HG03196 (cell line): ENCODE measurements around the gene ARMC10.
A peak's percentile ranks its signal among the peaks of the same experiment; 100 is the strongest.
"Not testable (repeated sequence)": the region's sequence is repeated elsewhere in the genome, so short reads cannot be mapped to it uniquely, and the experiment has no call there.

ENCODE experiments used
- ATAC-seq: cut with Tn5 transposase; IDR thresholded peaks from one replicate; pipeline ENCODE4 v1.9.1; 2021; ENCODE audit not compliant: unreplicated experiment

Gene ARMC10

DNA sequence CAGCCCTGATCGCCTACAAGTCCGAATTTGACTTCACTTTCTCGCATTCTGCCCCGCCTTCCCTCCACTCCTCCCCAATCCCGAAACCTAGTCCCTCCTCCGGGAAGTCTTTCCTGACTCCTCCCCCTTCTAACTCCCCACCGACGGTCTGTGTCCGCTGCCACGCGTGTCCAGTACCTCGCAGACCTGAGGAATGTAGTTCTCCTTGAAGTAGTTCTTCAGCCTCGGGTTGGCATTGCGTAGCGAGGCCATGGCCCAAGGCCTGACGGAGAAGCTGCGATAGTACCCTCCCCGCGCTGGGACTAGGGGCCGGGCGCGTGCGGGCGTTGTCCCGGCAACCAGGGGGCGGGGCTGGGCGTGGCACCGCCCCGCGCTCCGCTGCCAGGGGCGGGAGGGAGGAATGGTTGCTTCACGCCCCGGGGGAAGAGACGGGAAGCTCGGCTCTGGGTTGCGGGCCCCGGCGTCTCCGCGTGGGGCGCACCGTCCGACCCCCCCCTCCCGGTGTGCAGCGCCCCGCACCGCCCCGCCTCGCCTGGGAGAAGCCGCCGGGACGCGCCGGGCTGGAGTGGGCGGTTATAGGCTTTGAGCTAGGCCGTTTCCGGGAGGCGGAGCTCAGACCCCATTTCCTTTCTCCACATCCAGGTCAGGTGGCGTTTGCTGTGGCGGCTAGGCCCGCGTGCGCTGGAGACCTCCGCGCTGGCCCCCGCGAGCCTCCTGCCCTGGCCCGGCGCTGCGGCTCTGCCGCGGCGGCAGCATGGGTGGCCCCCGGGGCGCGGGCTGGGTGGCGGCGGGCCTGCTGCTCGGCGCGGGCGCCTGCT lies at the start of gene ARMC10, which contains the start of gene FBXL13:
Gene ARMC10 (plus strand): TSS at position 622 of the 818 bp plus-strand sequence. CDS start 133 bp downstream, at position 755.
Gene FBXL13 (minus strand): TSS at position 278 of the 818 bp plus-strand sequence.
- peak; percentile 91 for ATAC-seq

GRCh38 chr7:103025341-103025740 lies 49.6 kb upstream of the ARMC10 start:
- ATAC-seq: no peak

DNA sequence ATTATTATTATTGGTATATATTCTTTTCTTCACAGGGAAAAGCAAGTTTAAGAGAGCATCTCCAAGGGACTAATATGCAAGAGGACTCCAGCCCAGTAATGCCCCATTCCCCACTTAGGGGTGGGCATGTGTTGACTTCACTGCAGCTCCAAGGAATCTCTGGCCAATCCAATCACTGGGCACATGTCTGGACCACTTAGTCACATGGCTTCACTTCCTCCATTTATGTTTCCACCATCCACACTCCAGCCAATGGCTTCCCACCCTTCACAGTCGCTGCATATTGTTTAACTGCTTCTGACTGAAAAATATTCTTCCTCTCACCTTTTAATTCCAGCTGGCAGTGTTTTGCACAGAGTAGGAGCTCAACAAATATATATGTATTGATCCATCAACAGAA lies 43.9 kb upstream of the ARMC10 start:
- ATAC-seq: no peak

DNA sequence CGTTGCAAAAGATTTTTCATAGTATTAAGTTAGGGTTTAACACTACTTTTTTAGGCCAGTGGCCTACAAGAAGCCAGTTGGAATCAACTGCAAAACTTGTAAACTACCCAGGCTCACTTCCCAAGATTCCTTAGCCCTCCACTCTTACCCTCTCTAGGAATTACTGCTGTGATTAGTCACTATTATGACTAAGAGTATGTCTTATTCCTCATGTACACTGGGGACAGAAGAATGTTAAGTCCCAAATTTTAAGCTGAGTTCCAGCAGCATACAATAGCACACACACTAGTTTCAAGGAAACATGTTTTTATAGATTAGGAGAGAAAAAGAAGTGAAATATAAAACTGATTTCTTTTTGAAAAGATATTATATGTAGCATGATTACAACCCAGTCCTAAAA lies 43.2 kb upstream of the ARMC10 start:
- ATAC-seq: no peak

GRCh38 chr7:103034318-103034717 lies 40.6 kb upstream of the ARMC10 start:
- not testable (repeated sequence) for ATAC-seq

DNA sequence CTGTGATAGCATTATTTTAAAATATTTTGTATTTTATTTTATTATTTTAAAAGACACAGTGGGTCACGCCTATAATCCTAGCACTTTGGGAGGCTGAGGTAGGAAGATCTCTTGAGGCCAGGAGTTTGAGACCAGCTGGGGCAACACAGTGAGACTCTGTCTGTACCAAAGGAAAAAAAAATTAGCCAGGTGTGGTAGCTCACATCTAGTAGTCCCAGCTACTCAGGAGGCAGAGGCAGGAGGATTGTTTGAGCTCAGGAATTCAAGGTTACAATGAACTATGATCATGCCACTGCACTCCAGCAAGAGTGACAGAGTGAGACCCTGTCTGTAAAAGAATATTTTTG lies 37.5 kb upstream of the ARMC10 start:
- ATAC-seq: no peak

GRCh38 chr7:103037823-103038739 lies 36.9 kb upstream of the ARMC10 start:
- not testable (repeated sequence) for ATAC-seq

- ATAC-seq: not testable (repeated sequence)
These were observed 33.1 kb upstream of the ARMC10 start for GRCh38 chr7:103041815-103042214.

DNA sequence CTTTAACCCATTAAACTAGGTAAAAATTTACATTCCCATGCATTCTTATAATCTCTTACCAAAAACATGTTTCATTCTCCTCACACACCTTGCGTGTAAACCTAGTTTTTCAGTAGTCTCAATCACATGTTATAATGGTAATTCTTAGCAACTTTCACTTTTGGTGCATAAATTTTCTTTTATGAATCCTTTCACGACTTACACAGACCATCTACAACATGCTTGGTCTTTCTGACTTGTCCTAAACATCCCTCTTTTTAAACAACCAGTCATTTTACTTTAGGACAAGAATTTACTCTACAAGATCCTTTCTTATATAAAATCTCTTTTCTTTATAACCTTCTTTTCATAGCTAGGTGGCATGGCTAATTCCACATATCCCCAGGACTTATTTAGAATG lies 26.1 kb upstream of the ARMC10 start:
- ATAC-seq: no peak

DNA sequence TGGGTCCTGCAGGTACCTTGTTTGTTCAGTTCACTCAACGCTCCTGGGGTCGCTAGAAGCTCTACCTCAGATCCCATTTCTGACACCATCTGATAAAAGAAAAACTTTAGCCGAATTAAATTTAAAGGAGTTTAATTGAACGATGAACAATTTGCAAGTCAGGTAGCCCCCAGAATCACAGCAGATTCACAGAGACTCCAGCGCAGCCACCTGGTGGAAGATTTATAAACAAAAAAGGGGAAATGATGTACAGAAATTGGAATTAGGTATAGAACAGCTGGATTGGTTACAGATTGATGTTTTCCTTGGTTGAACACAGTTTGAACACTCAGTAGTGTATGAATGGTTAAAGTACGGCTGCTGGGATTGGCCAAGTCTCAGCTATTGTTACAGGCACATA lies 23.4 kb upstream of the ARMC10 start:
- ATAC-seq: no peak

- ATAC-seq: not testable (repeated sequence)
These were observed 18.9 kb upstream of the ARMC10 start for GRCh38 chr7:103056006-103056405.

DNA sequence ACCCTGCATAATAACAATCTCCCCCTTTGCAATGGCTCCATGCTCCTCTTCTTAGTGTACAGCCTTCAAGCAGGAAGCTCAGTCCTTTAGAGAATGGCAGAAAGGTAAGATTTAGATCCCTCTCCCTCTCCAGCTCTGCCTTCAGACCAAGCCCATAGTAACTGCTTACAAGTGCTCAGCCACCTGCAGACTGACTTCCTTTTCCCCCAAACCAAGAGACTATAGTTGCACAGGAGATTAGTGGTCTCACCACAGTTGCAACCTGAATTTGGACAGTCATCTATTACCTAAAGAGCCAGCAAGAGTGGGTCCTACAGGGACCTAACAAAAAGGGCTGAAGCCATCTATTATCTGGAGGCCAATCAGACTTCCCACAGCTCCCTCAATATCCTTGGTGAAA lies 16.8 kb upstream of the ARMC10 start:
- ATAC-seq: no peak

GRCh38 chr7:103059471-103059870 lies 15.5 kb upstream of the ARMC10 start:
- no peak for ATAC-seq

GRCh38 chr7:103063895-103064294 lies 11.0 kb upstream of the ARMC10 start:
- no peak for ATAC-seq

DNA sequence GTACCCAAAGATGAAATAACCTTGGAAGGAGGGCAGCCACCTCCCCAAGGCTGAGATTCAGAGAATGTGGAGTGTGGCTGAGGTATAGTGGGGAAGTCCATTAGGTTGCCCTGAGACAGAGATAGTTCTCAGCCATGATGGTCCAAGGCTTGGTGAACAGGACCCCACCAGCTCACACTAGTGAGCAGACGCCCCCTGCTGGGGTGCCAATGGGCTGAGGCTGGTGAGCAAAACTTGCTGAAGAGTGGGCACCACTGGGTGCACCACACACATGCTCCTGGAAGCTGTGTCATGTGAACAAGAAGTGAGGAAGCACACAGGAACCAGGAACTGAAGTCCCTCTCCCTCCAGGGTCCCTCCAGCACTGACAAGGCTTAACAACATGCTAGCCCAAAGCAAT lies 9.3 kb upstream of the ARMC10 start:
- ATAC-seq: no peak

GRCh38 chr7:103068414-103069403 lies 6.2 kb upstream of the ARMC10 start:
- ATAC-seq: no peak

- ATAC-seq: no peak
These were observed 3.9 kb upstream of the ARMC10 start for GRCh38 chr7:103071000-103071399.

GRCh38 chr7:103073989-103074518 lies 886 bp upstream of the ARMC10 start:
- no peak for ATAC-seq

- peak; percentile 36 for ATAC-seq
These were observed 488 bp downstream of the ARMC10 start for GRCh38 chr7:103075337-103075918.

GRCh38 chr7:103076764-103077163 lies 1.8 kb downstream of the ARMC10 start:
- no peak for ATAC-seq
